ENCODE data around the gene RGPD8.

The RGPD8 gene

GRCh38 chr2:112322919-112323318 lies 110.5 kb downstream of the RGPD8 start:
- no peak for DNase-seq

- DNase-seq, result no peak
These were observed 111.8 kb downstream of the RGPD8 start for GRCh38 chr2:112321375-112322320.
